Stimulated activated CD8-positive, alpha-beta memory T cell treated with anti-CD3 and anti-CD28 coated beads, Interleukin-12 subunit alpha, Interleukin-12 subunit beta, amount 100 ng/mL, for 1 hour (primary cell): ENCODE results near the gene PRSS48.
"Not testable (repeated sequence)": the region's sequence is repeated elsewhere in the genome, so short reads cannot be mapped to it uniquely, and the experiment has no call there.

Experiments
- DNase-seq: peaks from one replicate; pipeline ENCODE4 v3.0.0-alpha.2; 2020; ENCODE audit warnings: low read depth

PRSS48 gene

DNA sequence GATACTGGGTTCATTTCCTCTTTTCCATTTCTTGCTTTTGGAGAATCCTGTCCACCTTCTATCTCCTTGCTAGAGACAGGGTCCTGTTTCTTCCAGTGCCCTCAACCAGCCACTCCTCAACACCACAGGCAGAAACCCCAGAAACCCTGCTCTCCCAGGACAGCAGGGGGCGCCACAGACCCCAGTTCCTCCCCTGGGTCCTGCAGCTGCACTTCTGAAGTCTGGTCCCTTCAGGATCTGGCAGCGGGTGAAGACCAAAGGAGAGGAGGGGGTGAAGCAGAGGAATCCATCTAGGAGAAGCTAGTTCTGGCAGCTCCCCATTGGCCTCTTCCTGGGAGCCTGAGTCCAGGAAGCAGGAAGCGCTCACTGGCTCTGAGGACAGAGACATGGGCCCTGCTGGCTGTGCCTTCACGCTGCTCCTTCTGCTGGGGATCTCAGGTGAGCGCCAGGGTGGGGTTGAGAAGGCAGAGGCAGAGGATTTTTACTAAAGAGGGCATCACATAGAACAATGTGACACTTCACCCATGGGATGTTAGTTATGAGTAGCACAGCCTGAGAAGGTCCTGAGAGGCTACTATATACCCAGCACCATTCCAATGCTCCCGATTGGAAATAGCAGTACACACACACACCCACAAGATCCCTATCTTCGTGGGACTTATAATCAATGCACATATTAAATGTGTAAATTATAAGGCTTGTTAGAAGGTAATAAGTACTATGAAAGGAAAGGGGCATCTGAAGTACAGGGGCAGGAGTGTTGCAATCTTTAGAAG is at the start of gene PRSS48:
Gene PRSS48 (plus strand): TSS at position 375 of the 776 bp plus-strand sequence. CDS start 12 bp downstream, at position 387.
- DNase-seq: no peak

GRCh38 chr4:151227172-151227571 is 49.8 kb upstream of the PRSS48 start:
- DNase-seq: no peak

DNA sequence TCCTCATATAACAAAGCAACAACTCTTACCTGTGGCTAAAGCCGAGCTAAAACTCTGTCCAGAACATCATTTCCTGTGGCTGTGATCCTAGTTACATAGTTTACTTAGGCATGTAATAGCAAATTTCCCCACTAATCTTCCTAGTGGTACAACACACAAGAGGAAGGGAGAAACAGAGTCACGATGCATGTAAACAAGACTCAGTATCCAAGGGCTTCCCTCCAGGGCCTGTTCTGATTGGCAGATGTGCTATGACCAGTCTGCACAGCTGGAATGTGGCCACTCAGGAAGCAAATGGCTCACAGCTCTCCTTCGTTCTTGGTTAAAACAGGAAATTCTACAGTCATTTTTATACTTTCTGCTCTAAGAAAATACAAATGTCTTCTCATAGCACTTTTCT is 49.2 kb upstream of the PRSS48 start:
- no peak for DNase-seq

GRCh38 chr4:151228189-151229119 is 48.5 kb upstream of the PRSS48 start:
- no peak for DNase-seq

GRCh38 chr4:151231915-151232595 is 44.9 kb upstream of the PRSS48 start:
- DNase-seq: no peak

GRCh38 chr4:151233600-151233999 is 43.4 kb upstream of the PRSS48 start:
- no peak for DNase-seq

GRCh38 chr4:151235373-151235772 is 41.6 kb upstream of the PRSS48 start:
- DNase-seq: not testable (repeated sequence)

DNA sequence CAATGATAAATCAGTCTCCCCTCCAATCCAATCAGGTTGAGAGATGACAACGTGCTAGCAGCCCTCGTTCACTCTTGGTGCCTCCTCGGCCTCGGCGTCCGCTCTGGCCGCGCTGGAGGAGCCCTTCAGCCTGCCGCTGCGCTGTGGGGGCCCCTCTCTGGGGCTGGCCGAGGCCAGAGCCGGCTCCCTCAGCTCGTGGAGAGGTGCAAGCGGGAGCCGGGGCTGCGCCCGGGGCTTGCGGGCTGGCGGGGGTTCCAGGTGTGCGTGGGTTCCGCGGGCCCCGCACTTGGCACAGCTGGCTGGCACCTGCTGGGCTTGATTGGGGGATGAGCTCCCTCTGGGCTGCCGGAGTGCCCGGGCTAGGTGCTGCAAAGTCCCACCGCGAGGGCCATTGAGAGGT is 40.9 kb upstream of the PRSS48 start:
- no peak for DNase-seq

GRCh38 chr4:151238477-151238876 is 38.5 kb upstream of the PRSS48 start:
- DNase-seq: no peak

GRCh38 chr4:151239608-151240007 is 37.4 kb upstream of the PRSS48 start:
- no peak for DNase-seq

DNA sequence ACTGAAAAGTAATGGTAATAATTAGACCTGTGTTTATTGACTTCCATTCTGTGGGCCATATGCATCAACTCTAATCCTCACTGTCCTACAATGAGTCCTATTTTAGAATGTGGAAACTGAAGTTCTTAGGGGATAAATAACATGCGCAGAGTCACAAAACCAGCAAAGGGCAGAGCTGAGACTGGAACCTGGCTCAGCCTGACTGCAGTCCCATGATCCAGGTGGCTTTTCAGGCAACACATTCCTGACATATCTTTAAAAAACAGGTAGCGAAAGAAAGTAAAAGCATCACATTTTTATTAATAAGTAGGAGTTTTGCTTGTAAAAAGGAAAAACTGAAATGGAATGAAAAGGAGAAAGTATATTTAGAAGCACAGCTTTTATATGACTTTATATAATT is 34.7 kb upstream of the PRSS48 start:
- no peak for DNase-seq

GRCh38 chr4:151246742-151247141 is 30.2 kb upstream of the PRSS48 start:
- DNase-seq: no peak

DNA sequence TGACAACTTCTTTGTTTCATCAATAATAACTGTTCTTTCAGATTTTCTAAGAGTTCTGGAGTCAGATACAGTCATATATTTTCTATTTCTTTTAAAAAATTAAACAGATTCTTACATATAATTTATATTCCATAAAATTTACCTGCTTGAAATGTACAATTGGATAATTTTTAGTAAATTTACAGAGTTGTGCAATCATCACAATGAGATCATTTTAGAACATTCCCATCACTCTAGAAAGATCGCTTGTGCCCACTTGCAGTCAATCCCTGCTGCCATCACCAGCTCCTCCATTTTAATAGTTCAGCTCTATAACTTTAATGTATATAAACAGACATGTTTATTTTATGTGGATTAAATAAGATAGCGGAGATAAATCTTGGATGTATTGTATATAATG is 29.6 kb upstream of the PRSS48 start:
- DNase-seq: no peak

GRCh38 chr4:151248519-151248918 is 28.4 kb upstream of the PRSS48 start:
- no peak for DNase-seq

DNA sequence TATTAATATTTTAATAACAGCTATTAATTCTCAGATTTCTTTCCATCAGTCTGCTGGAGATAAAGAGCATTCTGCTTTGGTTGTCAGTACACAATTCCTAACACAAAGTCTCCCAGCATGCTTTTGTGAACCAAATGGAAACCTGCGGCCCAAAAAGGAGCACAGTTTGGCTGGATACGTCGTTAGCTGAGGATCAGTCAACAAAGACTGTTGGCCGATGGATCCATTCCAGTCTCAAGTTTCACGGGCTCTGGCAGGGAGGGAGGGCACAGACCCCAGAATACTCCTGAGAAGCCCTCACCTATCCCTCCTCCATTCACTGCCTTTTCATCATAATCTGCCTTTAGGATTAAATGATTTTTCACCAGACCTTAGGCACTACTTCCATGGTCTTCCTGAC is 26.3 kb upstream of the PRSS48 start:
- DNase-seq: no peak

GRCh38 chr4:151251603-151252304 is 25.2 kb upstream of the PRSS48 start:
- DNase-seq: no peak

- not testable (repeated sequence) for DNase-seq
These were observed 21.7 kb upstream of the PRSS48 start for GRCh38 chr4:151255226-151255625.

DNA sequence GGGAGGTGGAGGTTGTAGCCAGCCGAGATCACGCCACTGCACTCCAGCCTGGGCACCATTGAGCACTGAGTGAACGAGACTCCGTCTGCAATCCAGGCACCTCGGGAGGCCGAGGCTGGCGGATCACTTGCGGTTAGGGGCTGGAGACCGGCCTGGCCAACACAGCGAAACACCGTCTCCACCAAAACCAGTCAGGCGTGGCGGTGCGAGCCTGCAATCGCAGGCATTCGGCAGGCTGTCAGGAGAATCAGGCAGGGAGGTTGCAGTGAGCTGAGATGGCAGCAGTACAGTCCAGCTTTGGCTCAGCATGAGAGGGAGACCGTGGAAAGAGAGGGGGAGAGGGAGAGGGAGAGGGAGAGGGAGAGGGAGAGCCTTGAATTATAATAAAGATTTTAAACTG is 21.3 kb upstream of the PRSS48 start:
- DNase-seq: not testable (repeated sequence)

DNA sequence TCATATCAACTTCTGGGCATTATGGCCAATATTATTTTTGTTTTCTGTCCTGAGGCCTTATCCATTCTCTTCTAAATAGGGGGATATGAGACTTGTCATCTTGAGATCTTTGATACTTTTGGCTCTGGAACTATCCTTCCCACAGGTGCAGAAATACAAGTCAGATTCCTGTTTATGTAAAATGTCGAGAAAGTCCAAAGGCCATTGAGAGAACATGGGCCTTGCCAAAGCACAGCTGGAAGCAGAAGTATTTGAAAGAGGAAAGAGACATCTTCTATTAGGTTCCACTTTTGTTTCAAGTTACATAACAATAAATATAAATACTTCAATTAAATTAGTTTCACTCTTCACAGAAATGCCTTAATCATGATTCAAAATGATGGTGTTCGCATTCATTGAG is 20.8 kb upstream of the PRSS48 start:
- no peak for DNase-seq

- DNase-seq: no peak
These were observed 19.3 kb upstream of the PRSS48 start for GRCh38 chr4:151257704-151258103.

DNA sequence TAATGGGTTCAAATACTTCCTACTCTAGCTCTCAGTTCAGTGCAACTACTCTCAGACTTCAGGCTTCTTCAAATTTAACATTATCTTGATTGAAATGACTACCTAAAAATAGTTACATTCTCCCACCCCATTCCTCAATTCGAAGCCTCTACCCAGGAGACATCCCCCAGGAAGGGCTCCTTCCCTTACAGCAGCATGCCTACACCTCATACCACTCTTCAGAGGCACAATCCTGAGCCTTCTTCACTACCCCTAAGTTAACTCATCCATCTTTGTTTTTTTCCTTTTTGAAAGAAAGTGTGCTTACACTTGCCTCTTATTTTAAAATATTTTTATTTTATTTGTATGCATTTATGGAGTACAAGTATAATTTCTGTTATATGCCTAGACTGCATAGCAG is 17.2 kb upstream of the PRSS48 start:
- no peak for DNase-seq

- DNase-seq: no peak
These were observed 16.4 kb upstream of the PRSS48 start for GRCh38 chr4:151260526-151260925.
